Nephron progenitor cell (in vitro differentiated cells): ENCODE data around the gene PTRHD1.

Source experiments
- DNase-seq: peaks from one replicate; pipeline ENCODE4 v3.0.0; 2021
- H3K27ac Mint-ChIP-seq: 2 replicates; pipeline ENCODE4 v1.8.0; 2021; ENCODE audit warnings: mild to moderate bottlenecking, moderate library complexity, mixed read lengths
- H3K27me3 Mint-ChIP-seq: 2 replicates; pipeline ENCODE4 v1.8.0; 2021; ENCODE audit warnings: mild to moderate bottlenecking, low read depth, mixed read lengths; ENCODE audit not compliant: poor library complexity
- H3K36me3 Mint-ChIP-seq: 2 replicates; pipeline ENCODE4 v1.8.0; 2021; ENCODE audit warnings: low read depth, mixed read lengths
- H3K4me1 Mint-ChIP-seq: 2 replicates; pipeline ENCODE4 v1.8.0; 2021; ENCODE audit warnings: mixed read lengths
- H3K4me3 Mint-ChIP-seq: 2 replicates; pipeline ENCODE4 v1.8.0; 2021; ENCODE audit warnings: mild to moderate bottlenecking, moderate library complexity, mixed read lengths
- H3K9me3 Mint-ChIP-seq: 2 replicates; pipeline ENCODE4 v1.8.0; 2021; ENCODE audit warnings: mild to moderate bottlenecking, moderate library complexity, mixed read lengths
- TF ChIP-seq, protein P1 (sequence below): fragments of 200-600 bp; sonication (generic); IDR thresholded peaks from 2 replicates; pipeline ENCODE4 v1.5.0; 2021; ENCODE audit warnings: antibody characterized with exemption

Gene PTRHD1

DNA sequence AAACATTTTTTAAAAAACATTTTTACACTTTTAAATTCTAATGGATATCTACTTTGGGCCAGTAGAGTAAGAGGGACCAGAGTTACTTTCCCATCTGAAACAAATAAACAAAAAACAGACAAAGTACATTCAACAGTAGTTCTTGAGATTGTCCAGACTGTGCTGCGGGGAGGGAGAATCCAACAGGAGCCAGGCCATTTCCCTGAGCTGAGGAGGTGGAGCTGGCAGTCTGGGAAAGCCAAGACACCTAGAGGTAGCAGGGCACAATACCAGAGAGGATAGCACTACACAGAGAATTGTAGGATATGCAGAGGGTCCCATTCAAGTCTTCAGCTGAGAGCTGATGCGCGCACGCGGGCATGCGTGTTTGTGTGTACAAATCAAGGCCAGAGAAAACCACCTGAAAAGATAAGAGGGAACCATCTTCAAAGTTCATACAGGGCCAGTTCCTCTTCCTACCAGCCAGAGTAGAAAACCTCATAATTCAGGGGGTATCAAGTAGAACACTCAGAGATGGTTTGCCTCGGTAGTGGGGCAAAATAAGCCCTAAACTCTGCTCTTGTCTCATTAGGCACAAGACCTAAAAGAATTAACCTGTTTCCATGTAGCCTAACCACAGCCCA, 44.0 kb downstream of the PTRHD1 start:
- no peak for DNase-seq
- Mint-ChIP-seq H3K36me3 (peaks cover 13% of the 10 kb centered on the region), H3K27ac (no peak overlapping the region), H3K4me3 (no peak overlapping the region), H3K9me3 (no peaks in the 10 kb centered on the region), H3K27me3 (no peaks in the 10 kb centered on the region), H3K4me1 (peaks cover 5% of the 10 kb centered on the region)
- TF ChIP-seq, protein P1, sequence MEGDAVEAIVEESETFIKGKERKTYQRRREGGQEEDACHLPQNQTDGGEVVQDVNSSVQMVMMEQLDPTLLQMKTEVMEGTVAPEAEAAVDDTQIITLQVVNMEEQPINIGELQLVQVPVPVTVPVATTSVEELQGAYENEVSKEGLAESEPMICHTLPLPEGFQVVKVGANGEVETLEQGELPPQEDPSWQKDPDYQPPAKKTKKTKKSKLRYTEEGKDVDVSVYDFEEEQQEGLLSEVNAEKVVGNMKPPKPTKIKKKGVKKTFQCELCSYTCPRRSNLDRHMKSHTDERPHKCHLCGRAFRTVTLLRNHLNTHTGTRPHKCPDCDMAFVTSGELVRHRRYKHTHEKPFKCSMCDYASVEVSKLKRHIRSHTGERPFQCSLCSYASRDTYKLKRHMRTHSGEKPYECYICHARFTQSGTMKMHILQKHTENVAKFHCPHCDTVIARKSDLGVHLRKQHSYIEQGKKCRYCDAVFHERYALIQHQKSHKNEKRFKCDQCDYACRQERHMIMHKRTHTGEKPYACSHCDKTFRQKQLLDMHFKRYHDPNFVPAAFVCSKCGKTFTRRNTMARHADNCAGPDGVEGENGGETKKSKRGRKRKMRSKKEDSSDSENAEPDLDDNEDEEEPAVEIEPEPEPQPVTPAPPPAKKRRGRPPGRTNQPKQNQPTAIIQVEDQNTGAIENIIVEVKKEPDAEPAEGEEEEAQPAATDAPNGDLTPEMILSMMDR, result no peak

DNA sequence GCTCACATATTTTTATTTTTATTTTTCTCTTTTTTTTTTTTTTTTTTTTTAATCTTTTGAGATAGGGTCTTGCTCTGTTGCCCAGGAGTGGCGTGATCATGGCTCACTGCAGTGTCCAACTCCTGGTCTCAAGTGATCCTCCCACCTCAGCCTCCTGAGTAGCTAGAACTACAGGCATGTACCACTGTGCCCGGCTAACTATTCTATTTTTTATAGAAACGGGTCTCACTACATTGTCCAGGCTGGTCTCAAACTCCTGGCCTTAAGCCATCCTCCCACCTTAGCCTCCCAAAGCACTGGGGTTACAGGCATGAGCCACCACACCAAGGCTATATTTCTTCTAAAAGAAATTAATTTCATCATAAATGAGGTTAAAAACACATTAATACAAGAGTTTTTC, 45.9 kb downstream of the PTRHD1 start:
- Mint-ChIP-seq H3K4me3 (no peak overlapping the region), H3K36me3 (peaks cover 19% of the 10 kb centered on the region), H3K27ac (no peak overlapping the region), H3K9me3 (no peaks in the 10 kb centered on the region), H3K27me3 (no peaks in the 10 kb centered on the region), H3K4me1 (peaks cover 5% of the 10 kb centered on the region)
- TF ChIP-seq, protein P1, result no peak
- DNase-seq, result no peak

DNA sequence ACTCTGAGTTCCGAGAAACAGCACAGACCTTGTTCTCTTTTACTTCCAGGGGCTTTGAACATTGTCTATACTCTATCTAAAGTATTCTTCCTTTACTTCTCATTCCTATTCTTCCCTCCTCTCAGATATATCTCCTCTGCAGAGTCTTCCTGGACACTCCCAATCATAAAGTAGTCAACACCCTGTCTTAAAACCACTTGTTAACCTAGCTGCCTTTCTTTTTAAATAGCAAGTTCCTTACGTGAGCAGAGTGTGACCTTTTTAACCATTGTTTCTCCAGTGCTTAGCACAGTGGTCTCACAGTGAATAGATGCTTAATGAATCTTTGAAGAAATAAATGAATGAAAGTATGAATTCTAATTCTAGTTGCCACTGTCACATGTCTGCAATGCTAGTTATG, 47.4 kb downstream of the PTRHD1 start:
- DNase-seq, result no peak
- H3K27me3 Mint-ChIP-seq, result no peaks in the 10 kb centered on the region
- H3K36me3 Mint-ChIP-seq, result peaks cover 28% of the 10 kb centered on the region
- H3K4me3 Mint-ChIP-seq, result no peak overlapping the region
- no peaks in the 10 kb centered on the region for H3K9me3 Mint-ChIP-seq
- H3K4me1 Mint-ChIP-seq, result peaks cover 5% of the 10 kb centered on the region
- H3K27ac Mint-ChIP-seq, result no peak overlapping the region
- TF ChIP-seq, protein P1, result no peak

DNA sequence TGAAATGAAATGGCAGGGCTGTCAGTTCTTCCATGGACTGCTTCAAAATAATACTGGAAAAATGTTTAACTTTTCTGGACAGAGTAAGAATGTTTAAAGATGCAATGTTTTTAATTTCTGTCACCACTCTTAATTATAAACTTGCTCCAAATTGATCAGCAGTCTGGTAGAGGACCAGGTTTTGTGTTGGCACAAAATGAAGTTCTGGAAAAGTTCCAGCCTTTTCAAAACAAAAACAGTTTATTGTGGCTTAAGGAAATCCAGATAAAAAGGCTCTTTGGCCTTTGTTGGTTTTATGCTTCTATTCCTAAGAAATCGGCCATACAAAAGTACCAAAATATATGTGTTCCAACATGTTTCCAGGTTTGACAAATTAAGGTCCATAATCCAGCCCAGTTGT, 48.8 kb downstream of the PTRHD1 start:
- Mint-ChIP-seq H3K4me1 (peaks cover 5% of the 10 kb centered on the region), H3K27me3 (no peaks in the 10 kb centered on the region), H3K36me3 (peaks cover 22% of the 10 kb centered on the region), H3K27ac (no peak overlapping the region), H3K9me3 (no peaks in the 10 kb centered on the region), H3K4me3 (no peak overlapping the region)
- no peak for DNase-seq
- TF ChIP-seq, protein P1, result no peak

DNA sequence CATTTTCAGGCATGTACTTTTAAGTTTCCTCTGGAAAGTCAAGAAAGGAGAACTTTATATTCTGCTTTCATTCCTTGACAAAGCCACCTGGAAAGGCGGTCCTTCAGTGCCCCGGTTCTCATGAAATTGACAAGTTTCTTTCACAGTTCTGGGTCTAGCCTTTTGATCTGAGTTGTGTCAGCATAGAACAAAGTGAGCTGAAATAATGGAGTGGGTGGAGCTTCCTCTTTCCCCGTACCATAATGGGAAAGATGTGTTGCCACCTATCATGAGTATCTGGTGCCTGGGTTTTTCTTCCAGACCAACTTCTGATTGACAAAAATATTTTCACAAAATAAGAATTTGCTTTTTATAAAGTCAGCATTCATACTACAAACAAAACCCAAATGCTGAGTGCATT, 49.3 kb downstream of the PTRHD1 start:
- no peak for DNase-seq
- H3K36me3 Mint-ChIP-seq, result peaks cover 22% of the 10 kb centered on the region
- H3K27me3 Mint-ChIP-seq, result no peaks in the 10 kb centered on the region
- TF ChIP-seq, protein P1, result no peak
- no peak overlapping the region for H3K27ac Mint-ChIP-seq
- no peak overlapping the region for H3K4me3 Mint-ChIP-seq
- H3K4me1 Mint-ChIP-seq, result peaks cover under 1% of the 10 kb centered on the region
- H3K9me3 Mint-ChIP-seq, result no peaks in the 10 kb centered on the region

DNA sequence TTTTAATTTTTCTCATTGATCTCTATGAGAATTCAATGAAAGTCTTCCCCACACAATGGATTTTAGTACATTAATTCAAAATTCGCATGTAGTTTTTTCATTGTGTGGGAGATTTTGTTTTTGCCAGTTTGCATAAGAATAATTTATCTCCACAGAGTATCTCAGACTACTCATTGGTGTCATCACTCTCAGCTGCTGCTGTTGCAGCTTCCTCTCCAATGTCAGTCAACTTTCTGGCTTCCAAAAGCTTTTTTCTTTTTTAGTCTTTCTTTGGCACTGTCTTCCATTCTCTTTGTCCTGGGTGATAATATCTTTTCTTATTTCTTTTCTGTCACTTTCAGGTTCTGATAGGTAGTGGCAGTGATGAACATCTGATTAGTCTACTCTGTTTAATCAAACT, 50.5 kb downstream of the PTRHD1 start:
- Mint-ChIP-seq H3K4me1 (no peaks in the 10 kb centered on the region), H3K9me3 (no peaks in the 10 kb centered on the region), H3K27ac (no peak overlapping the region), H3K4me3 (no peak overlapping the region), H3K36me3 (peaks cover 22% of the 10 kb centered on the region), H3K27me3 (no peaks in the 10 kb centered on the region)
- TF ChIP-seq, protein P1, result no peak
- DNase-seq, result no peak
